Mesothelial cell of epicardium (in vitro differentiated cells): ENCODE results near the gene SLC6A12. TPM values are rescaled to one million over a fixed set of nuclear protein-coding genes. Genes with fewer than 3 reads are reported as not detected.
A peak's percentile ranks its signal among the peaks of the same experiment; 100 is the strongest.

Source experiments
- DNase-seq, 2 experiments: peaks; one replicate each; pipeline ENCODE4 v3.0.0; 2021; ENCODE audit warnings: low spot score in 2 of 2; ENCODE audit not compliant: unreplicated experiment in 2 of 2
- H3K27ac Mint-ChIP-seq: 2 replicates; pipeline ENCODE4 v1.8.0; 2021; ENCODE audit warnings: mixed read lengths
- H3K27me3 Mint-ChIP-seq: 2 replicates; pipeline ENCODE4 v1.8.0; 2021; ENCODE audit warnings: low read depth, mixed read lengths
- H3K36me3 Mint-ChIP-seq: 2 replicates; pipeline ENCODE4 v1.8.0; 2021; ENCODE audit warnings: mixed read lengths
- H3K4me1 Mint-ChIP-seq: 2 replicates; pipeline ENCODE4 v1.8.0; 2021; ENCODE audit warnings: mixed read lengths
- H3K4me3 Mint-ChIP-seq: 2 replicates; pipeline ENCODE4 v1.8.0; 2021; ENCODE audit warnings: mild to moderate bottlenecking, moderate library complexity, mixed read lengths
- H3K9me3 Mint-ChIP-seq: 2 replicates; pipeline ENCODE4 v1.8.0; 2021; ENCODE audit warnings: mixed read lengths
- total RNA-seq: library from RNA; stranded (reverse); gene quantifications from 3 replicates; pipeline ENCODE4 v1.2.1, GENCODE V29; 2021
- TF ChIP-seq, protein P1 (sequence below): fragments of 200-600 bp; sonication (generic); IDR thresholded peaks from one replicate; pipeline ENCODE4 v1.5.0; 2021; ENCODE audit warnings: antibody characterized with exemption; ENCODE audit not compliant: unreplicated experiment

Gene SLC6A12
- total RNA-seq, 1 donor from 2014 or later = 0.29 TPM

DNA sequence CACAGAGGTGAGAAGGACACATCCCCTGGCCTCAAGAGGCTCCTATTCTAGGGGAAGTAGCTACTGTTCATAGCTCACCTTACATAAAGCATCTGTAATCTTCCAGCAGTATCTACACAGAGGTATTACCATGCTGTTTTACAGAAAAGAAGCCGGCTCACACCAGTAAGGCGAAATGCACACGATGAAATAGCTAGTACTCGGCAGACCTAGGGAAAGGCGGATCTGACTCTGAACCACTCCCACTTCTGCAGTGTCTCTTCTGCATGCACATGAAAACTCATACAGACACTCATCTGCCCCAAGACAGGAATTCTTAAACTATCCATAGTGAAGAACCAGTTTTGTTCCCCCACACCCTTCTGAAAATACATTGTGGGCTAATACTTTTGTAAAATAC is 73.8 kb downstream of the SLC6A12 start:
- H3K36me3 Mint-ChIP-seq = no peaks in the 10 kb centered on the region
- H3K4me3 Mint-ChIP-seq = peak overlapping the region; percentile 49
- peak overlapping the region; percentile 6 for H3K27ac Mint-ChIP-seq
- H3K9me3 Mint-ChIP-seq = no peaks in the 10 kb centered on the region
- TF ChIP-seq, protein P1, sequence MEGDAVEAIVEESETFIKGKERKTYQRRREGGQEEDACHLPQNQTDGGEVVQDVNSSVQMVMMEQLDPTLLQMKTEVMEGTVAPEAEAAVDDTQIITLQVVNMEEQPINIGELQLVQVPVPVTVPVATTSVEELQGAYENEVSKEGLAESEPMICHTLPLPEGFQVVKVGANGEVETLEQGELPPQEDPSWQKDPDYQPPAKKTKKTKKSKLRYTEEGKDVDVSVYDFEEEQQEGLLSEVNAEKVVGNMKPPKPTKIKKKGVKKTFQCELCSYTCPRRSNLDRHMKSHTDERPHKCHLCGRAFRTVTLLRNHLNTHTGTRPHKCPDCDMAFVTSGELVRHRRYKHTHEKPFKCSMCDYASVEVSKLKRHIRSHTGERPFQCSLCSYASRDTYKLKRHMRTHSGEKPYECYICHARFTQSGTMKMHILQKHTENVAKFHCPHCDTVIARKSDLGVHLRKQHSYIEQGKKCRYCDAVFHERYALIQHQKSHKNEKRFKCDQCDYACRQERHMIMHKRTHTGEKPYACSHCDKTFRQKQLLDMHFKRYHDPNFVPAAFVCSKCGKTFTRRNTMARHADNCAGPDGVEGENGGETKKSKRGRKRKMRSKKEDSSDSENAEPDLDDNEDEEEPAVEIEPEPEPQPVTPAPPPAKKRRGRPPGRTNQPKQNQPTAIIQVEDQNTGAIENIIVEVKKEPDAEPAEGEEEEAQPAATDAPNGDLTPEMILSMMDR = no peak
- H3K4me1 Mint-ChIP-seq = peaks cover 36% of the 10 kb centered on the region
- H3K27me3 Mint-ChIP-seq = peaks cover 63% of the 10 kb centered on the region
- no peak for DNase-seq

Other genes with a start within 250 kb of the SLC6A12 start
- gene IQSEC3, start 147.4 kb downstream of the SLC6A12 start, total RNA-seq = 7.4 to 8.8 TPM (median 8.5 TPM) in 3 replicates
- 0.97 to 2.5 TPM (median 1.2 TPM) in 3 replicates for gene SLC6A13, start 48.7 kb upstream of the SLC6A12 start, total RNA-seq
- gene KDM5A, start 175.2 kb upstream of the SLC6A12 start, total RNA-seq = 87.7 to 96.2 TPM (median 93.9 TPM) in 3 replicates
- 13.8 to 16.8 TPM (median 15.5 TPM) in 3 replicates for gene CCDC77, start 187.5 kb upstream of the SLC6A12 start, total RNA-seq
- 6.9 to 7.3 TPM (median 7.0 TPM) in 3 replicates for gene B4GALNT3, start 245.8 kb upstream of the SLC6A12 start, total RNA-seq